HG03558 (cell line): ENCODE measurements around the gene LRRC47.
"Not testable (repeated sequence)": the region's sequence is repeated elsewhere in the genome, so short reads cannot be mapped to it uniquely, and the experiment has no call there.

Experiments used
- ATAC-seq: cut with Tn5 transposase; IDR thresholded peaks from one replicate; pipeline ENCODE4 v1.9.1; 2021; ENCODE audit warnings: moderate number of reproducible peaks; ENCODE audit not compliant: unreplicated experiment; ENCODE audit errors: extremely low read depth

Gene LRRC47

DNA sequence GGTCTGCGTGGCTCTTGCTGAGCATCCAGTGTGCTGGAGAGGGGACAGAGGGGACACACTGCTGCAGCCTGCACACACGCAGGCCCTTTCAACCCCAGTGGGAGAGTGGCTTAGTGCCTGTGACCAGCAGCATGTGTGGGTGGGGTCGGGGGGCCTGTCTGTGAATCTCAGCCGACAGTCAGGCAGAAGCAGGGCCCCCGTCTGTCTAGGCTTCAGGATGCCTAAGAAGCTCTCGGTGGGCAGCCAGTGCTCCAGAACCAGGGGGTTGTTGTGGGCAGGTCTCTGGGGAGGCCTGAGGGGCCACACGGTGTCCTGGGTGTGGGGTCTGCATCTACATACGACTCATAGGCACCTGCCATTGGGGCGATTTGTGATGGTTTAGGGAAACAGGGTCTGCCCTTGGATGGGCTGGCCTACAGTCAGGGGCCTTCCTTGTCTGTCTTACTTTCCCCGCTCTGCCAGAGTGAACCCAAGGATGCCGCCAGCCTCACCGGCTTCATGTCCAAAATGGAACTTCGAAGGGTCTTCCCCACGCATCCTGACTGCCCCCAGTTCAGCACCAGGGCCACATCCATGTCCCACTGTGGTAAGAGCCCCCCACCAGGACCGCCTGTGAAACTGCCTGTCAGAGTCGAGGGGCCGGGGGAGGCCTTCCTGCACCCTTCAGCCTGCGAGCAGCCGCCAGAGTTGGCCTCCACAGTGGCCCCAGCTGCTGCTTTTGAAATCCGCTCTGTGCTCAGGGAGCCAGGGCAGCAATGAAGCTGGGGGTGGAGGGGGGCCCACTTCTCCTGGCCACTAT lies 42.4 kb downstream of the LRRC47 start:
- no peak for ATAC-seq

DNA sequence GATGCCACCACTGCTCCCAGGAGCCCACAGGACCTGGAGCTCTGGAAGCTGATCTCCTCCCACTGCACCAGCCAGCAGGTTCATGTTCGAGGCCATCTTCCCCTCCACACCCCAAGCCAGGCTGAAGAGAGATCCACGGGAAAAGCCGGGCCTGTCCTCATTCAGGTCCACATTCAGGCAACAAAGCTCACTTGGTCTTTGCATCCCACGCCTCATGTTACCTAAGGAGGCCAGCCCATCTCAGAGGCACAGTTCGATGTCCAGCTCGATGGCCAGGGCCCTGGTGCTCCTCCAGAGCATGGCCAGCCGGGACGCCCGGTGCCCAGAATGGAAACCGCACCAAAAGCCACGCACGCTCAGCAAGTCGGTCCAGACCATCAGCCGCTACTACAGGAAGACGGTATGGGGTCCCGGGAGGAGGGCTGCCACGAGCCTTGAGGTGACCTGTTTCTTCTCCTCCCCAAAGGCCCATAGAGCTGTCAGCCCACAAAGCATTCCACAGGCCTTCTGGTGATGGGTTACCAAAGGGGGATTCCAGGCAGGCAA lies 43.8 kb downstream of the LRRC47 start, which contains the start of gene CCDC27:
TSS of gene CCDC27 (plus strand) at position 51 of the 546 bp plus-strand sequence. CDS start at position 83, 32 bp downstream.
- ATAC-seq = no peak

DNA sequence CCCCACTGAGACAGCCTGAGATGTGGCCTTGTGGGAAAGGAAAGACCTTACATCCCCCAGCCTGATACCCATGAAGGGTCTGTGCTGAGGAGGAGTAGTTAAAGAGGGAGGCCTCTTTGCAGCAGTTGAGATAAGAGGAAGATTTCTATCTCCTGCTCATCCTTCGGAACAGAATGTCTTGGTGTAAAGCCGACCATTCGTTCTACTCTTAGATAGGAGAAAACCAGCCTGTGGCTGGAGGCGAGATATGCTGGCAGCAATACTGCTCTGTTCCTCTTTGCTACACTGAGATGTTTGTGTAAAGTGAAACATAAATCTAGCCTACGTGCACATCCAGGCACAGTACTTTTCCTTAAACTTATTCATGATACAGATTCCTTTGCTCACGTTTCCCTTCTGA lies 45.6 kb downstream of the LRRC47 start:
- ATAC-seq = no peak

DNA sequence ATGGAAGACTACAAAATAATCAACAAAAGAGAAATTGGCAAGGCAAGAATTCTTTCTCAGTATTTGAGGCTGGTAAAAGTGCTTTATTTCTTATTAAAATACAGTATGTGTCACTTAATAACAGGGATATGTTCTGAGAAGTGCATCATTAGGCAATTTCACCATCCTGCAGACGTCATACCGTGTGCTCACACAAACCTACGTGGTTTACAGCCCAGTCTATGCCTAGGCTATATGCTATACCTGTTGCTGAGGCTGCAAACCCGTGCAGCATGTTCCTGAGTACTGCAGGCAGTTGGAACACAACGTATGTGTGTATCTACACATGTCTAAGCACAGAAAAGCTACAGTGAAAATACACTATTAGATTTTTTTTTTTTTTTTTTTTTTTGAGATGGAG lies 46.8 kb downstream of the LRRC47 start:
- ATAC-seq = no peak

DNA sequence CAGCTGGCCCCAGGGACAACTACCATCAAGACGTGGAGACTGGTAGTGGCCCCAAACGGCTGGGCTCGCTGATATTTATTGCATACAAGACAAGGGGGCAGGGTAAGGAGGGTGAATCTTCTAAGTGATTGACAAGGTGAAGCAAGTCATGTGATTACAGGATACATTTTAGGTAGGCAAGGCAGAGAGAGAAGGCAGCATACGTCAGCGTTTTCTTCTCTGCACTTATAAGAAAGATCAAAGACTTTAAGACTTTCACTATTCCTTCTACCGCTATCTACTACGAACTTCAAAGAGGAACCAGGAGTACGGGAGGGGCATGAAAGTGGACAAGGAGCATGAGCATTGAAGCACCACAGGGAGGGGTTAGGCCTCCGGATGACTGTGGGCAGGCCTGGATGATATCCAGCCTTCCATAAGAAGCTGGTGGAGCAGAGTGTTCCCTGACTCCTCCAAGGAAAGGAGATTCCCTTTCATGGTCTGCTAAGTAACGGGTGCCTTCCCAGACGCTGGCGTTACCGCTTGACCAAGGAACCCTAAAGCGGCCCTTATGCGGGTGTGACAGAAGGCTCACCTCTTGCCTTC lies 47.9 kb downstream of the LRRC47 start:
- ATAC-seq = not testable (repeated sequence)

DNA sequence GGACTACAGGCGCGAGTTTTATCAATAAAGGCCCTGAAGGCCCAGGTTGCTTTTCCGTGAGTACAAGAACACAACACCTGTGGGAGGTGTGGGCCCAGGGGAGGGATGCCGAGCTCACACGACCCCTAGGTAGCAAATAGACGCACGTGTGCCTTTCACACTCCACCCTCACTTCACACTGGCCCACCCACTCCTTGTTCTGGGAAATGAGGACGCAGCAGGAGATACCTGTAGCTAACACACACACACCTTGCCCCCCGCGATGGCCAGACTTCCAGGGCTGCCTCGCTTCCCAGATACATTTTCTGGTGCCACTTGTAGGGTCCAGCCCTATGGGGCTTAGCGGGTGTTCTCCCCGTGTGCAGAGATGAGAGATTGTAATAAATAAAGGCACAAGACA lies 48.4 kb downstream of the LRRC47 start:
- no peak for ATAC-seq

DNA sequence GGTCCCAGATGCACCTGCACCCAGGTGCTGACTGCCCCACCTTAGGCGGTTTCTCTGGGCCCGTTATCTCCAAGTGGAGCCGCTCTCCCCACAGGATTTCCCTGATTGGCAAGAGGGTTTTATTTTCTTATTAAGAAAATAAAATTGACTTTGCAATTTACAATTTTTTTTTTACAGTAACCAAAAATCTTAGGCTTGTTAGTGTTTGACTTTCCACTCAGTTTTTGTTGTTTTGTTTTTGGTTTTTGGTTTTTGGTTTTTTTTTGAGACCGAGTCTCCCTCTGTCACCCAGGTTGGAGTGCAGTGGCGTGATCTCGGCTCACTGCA lies 48.8 kb downstream of the LRRC47 start:
- ATAC-seq = no peak

DNA sequence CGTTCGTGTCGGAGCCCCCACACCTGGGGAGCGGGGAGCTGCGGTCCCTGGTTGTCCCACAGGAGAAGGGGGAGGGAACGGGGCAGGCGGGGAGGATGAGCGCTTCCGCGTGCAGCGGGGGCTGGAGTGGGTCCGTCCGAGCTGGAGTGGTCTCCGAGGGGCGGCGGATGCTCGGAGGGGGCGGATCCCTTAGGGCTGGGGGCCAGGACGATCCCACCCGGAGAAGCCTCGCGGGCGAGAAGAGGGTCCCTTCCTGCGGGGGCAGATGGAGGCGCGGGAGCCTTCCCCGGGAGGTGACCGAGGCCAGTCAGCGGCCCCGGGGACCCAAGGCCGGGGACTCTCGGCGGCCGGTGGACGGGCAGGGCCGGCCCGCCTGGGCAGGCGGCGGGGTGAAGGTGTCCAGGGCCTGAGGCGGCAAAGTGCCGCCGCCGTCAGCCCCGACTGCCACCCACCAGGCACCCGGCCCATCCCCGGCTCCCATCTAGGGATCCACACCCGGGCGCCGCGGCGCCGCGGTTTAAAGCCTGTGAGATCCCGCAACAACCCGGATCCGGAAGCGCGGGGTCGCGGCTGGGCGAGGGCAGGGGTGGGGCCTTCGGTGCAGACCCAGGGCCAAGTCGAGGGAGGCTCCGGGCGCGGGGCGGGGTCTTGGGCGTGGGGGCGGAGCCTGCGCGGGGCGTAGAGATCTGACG lies 49.3 kb downstream of the LRRC47 start:
- ATAC-seq = no peak

DNA sequence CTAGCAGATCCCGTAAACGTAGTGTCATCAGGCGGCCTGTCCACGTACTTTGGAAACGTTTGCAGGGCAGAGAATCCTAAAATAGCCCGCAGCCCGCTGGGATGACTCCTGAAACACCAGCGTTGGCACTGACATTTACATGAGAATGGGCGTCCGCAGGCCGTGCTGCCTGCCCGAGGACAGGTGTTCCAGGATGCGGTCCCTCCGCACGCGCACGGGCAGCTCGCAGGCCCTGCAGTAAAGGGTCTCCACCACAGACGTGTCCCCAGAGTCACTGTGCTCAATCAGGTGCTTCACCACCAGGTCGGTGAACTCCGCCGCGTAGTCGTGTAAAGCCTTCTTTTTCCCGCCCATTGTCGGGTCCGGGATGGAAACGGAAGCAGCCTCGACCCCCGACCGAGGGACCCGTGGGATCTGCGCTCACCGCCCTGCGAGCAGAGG lies 49.9 kb downstream of the LRRC47 start:
- no peak for ATAC-seq

DNA sequence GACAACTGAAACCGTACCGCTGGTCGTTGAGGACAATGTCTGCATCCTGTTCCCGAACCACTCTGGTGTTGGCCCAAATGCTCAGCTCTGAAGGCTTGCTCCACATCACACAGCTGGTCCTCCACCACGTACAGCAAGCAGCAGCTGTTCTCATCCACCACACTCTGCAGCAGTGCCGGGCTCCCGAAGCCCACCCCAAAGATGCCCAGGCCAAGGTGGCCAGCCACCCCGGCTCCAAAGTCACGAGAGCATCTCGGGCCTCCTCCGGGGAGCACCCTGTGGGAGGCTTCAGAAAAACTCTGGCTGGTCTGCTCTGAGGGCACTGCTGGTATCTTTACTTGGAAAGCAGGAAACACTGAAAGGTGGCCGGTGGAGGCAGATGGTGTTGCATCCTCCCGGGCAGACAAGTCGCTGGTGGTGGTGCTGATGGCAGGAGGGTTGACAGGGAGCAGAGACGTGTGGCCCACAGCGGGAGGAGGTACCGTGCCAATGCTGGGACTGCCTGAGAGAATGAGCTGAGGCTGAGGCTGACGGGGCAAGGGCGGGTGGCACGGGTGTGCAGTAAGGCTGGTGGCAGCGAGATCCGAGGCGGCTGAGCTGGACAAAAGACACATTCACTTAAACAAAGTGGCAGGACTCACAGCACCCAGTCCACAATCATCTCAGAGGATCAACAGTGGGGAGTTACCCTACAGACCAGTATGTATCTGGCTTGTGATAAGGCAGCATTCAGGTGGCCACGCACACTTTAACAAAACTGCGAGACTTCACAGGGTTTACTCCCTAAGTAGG lies 50.5 kb downstream of the LRRC47 start:
- no peak for ATAC-seq

DNA sequence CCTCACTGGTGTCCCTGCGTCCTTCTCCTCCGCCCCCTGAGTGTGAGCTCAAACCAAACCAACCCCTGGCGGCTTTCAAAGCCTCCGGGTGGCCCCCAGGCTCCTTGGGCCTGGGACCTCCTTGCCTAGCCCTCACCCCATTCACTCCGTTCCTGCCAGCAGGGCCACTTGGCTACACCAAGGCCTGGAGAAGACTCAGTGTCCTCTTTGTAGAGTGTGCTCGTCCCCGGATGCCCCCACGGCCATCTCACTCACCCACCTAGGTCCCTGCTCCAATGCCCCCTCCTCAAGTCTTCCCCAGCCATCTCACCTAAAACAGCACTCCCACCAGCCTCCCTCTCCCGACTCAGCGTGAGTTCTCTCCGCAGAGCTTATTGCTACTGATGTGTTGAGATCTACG lies 51.2 kb downstream of the LRRC47 start:
- no peak for ATAC-seq

DNA sequence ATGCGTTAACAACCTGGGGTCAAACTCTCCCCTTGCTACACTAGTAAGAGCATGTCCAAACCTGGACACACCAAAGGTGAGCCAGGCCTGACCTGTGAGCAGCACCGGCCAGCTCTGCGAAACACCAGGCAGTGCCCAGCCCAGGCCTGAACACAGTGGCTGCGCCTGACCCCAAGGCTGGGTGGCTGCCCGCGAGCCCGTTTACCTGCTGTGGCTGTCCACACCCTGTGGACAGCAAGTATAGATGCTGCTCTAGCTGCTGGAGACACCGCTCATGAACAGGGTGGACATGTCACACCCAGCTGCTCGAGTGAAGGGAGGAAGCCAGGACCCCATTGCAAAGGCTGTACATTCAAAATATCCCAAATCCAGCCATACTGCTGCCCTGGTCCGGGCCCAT lies 51.7 kb downstream of the LRRC47 start:
- no peak for ATAC-seq

DNA sequence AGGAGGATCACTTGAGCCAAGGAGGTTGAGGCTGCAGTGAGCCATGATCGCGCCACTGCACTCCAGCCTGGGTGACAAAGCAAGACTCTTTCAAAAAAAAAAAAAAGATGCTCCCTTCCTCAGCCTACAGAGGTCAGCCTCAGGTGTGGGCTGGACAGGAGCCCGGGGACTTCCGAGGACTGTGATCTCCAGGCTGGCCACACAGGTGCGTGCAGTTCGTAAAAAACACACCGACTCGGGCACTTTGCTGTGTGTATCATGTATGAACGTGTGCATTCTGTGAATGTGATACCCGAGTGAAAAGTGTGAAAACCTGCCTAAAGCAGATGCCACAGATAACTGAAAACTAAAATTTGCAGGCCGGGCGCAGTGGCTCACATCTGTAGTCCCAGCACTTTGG lies 52.5 kb downstream of the LRRC47 start:
- no peak for ATAC-seq

DNA sequence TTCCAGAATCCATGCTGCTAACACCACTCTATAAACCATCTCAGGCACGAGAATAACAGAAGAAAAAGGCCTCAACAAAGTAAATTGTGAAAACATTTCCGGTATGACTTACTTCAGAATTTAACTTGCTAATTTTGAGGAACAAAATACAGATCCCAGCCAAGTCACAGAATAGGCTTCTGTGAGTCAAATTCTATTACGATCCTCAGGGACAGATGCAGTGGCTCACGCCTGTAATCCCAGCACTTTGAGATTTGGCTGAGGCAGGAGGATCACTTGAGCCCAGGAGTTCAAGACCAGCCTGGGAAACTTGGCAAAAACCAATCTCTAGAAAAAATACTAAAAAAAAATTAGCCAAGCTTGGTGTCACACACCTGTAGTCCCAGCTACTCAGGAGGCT lies 52.9 kb downstream of the LRRC47 start:
- ATAC-seq = no peak

DNA sequence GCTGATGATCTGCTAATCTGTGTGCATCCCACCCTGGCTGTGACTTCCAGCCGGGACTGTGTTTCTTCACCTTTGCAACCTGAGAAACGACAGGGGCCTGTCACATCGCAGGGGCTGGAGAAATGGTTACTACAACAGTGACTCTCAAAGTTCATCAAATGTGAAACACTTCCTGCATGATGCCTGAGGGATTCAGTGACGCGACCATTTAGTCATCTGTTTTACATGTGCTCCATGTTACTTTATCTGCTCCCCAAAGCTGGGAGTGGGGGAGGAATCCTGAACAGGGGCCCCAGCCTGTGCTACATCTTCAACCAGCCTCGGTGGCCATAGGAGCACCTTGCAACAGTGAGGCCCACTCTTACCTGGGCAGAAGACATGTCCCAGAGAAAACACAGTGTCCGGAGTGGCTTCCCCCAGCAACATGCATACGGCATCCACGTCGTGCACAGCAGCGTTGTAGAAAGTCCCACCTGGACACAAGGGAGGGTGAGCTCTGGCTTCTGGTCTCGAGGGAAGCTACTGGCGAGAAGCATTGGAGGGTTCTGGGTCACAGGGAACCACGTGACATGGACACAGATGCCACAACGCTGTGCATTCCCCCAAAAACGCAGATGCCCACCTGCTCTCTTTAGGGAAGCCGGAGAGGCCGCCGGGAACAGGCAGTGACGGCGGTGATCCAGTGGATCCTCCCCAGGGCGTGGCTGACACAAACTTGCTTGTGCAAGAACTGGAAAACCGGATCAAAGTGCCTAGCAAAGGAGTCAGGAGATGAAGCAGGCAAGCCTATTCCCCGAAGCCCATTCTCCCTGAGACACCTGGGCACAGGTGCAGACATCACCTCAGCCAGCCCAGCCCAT lies 53.6 kb downstream of the LRRC47 start:
- no peak for ATAC-seq

DNA sequence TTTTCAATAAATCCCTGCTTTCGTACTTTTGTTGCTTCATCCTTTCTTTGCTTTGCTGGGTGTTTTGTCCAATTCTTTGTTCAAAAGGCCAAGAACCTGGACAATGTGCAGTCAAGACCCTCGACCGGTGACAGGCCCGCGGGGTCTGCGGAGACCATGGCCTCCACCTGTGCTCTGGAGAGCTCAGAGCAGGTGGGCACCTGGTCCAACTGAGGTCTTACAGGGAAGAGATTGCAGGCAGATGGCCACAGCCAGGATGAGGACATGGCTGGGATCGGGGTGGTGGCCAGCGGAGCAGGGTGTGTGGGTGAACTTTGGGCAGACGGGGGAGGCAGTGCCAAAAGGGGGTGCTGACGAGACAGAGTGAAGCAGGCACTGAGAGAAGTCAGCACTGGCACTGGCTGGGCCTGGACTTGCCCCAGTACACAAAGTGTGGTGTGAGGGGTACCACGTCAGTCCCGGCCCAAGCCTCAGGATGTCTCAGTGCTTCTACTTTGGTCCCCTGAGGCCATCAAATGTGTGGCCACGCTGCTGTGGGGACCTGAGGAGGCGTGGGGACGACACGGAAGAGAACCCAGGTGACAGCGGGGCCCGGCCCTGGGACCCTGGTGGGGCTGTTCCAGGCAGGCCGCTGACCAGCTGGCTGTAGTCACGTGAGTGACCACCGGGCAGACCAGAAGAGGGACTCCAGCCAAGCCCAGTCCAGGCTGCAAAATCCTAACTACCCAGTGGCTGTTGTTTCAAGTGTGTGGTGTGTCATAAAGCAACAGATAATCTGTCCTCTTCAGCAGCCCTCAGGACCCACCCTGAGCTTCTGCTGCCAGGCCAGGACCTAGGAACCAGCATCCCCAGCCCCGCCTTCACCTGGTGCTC lies 54.5 kb downstream of the LRRC47 start:
- ATAC-seq = no peak

DNA sequence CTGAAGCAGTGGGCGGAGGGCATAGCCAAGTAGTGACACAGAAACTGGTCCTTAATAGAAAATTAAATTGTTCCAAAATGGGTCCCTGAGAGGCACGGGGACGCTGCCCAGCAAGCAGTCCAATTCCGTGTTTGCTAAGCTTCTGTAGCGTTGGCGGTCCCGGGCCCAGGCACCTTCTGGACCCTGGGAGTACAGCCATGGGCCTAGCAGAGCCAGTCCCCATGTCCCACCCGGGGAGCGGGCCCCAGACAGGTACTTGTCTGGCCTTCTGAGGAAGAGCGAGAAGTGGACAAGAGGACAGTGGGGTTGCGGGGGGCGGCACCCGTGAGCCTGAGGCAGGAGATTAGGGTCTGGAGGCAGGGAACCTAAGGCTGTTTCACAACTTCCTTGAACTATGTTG lies 55.5 kb downstream of the LRRC47 start:
- ATAC-seq = no peak

DNA sequence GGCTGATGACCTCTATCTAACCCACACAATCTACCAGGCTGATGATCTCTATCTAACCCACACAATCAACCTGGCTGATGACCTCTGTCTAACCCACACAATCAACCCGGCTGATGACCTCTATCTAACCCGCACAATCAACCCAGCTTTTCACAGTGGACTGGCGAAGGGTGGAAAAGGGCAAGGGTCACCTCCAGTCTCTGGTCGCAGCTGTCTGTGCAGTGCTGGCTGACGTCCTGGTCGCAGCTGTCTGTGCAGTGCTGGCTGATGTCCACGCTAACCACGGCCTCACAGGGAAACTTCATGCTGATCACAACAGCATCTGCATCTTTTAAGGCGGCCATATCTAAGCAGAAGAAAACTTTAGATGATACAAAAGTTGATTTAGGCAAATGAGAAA lies 56.3 kb downstream of the LRRC47 start:
- ATAC-seq = no peak

DNA sequence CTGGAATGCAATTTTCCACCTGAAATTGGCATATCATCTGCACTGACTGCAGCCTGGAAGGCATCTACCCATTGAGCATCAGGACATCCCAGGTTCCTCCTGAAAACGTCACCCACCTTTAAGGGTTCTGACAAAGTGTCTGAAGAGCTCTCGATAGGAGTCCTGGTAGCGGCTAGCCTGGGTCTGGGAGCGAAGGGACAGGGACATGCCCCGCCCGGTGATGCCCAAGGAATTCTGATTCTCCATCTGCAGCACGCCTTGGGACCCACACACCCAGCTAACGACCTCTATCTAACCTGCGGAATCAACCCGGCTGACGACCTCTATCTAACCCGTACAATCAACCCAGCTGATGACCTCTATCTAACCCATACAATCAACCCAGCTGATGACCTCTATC lies 57.4 kb downstream of the LRRC47 start:
- no peak for ATAC-seq
